ENCODE results near the gene MEX3D.
"Not testable (repeated sequence)": the region's sequence is repeated elsewhere in the genome, so short reads cannot be mapped to it uniquely, and the experiment has no call there.

MEX3D gene

DNA sequence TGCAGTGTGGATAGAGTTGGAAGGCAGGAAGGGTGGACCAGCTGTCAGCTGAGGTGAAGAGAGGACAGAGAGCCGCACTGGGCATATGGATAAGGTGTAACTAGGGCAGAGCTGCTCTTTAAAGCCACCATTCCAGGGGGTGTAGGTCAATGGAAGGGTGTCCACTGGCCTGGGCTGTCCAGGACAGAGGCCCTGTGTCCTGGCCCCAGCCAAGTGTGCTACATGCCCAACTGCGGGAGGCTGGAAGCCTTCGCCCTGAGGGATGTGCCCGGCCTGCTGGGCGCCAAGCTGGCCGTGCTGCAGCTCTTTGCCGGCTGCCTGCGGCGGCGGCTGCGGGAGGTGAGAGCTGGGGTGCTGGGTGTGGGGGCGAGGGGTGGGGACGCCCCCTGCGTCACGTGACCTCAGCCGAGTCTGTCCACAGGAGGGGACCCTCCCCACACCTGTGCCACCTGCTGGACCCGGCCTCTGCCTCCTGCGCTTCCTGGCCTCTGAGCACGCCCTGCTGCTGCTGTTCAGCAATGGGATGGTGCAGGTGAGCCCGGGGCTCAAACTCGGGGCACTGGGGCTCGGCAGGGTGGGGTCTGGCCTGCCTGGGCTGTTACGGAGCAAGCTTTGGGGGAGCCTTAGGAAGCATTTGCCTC, 34.5 kb downstream of the MEX3D start:
- DNase-seq = no peak

GRCh38 chr19:1532003-1532402, 36.1 kb downstream of the MEX3D start:
- no peak for DNase-seq

- DNase-seq = no peak
Measured at GRCh38 chr19:1531587-1531986, 36.5 kb downstream of the MEX3D start.

DNA sequence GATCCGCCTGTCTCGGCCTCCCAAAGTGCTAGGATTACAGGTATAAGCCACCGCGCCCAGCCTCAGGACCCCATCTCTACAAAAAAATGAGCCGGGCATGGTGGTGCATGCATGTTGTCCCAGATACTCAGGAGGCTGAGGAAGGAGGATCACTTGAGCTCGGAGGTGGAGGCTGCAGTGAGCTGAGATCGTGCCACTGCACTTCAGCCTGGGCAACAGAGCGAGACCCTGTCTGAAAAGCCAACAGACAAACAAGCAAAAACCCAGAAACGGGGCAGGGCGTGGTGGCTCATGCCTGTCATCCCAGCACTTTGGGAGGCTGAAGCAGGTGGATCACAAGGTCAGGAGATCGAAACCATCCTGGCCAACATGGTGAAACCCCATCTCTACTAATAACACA, 37.3 kb downstream of the MEX3D start:
- DNase-seq = not testable (repeated sequence)

GRCh38 chr19:1529430-1529816, 38.7 kb downstream of the MEX3D start:
- DNase-seq = no peak

DNA sequence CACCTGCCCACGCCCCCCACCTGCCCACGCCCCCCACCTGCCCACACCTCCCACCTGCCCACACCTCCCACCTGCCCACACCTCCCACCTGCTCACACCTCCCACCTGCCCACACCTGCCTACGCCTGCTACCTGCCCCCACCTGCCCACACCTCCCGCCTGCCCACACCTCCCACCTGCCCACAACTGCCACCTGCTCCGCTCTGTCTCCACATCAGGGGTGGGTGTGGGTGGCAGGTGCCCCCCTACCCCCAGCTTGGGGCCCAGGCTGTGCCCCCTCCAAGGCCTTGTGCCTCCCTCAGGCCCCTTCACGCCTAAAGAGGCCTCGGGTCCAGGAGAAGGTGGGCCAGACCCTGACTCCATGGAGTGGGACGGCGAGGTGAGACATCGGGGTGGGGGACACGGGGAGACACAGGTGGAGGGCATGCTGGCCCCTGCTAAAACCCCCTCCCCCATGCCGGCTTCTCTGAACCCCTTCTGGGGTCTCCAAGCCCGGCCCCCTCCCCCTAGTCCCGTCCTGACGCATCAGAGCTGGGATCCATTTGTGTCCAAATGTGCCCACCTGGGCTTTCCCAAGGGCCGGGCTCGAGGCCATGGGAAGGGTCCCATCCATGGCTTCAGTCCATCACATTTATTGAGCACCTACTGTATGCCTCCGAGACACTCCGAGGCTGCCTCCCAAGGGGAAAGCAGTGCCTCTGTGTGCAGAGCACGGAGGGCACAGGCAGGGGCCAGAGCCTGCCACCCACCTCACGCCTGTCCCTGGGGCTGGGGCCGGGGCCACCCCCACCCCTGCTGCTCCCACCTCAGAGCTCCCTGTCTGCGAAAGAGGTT, 39.3 kb downstream of the MEX3D start:
- DNase-seq = no peak

DNA sequence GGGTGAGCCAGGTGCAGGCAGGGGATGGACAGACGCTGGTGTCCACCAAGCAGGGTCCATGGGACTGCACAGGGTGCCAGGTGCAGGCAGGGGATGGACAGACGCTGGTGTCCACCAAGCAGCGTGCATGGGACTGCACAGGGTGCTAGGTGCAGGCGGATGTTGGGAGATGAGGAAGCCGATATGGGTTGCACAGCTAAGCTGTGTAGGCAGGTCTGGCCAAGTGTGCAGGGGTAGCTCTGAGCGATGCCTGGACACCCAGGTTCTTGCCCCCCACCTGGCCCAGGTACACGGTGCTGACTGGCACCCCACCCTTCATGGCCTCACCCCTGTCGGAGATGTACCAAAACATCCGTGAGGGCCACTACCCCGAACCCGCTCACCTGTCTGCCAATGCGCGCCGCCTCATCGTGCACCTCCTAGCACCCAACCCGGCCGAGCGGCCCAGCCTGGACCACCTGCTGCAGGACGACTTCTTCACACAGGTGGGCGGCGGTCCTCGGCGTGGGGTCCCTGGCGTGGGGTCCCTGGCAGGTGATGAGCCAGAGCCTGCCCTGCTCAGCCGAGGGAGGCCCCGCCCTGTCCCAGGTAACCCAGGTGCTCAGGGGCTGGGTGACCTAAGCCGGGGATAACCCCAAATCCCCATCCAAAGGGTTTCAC, 40.3 kb downstream of the MEX3D start:
- DNase-seq = no peak

DNA sequence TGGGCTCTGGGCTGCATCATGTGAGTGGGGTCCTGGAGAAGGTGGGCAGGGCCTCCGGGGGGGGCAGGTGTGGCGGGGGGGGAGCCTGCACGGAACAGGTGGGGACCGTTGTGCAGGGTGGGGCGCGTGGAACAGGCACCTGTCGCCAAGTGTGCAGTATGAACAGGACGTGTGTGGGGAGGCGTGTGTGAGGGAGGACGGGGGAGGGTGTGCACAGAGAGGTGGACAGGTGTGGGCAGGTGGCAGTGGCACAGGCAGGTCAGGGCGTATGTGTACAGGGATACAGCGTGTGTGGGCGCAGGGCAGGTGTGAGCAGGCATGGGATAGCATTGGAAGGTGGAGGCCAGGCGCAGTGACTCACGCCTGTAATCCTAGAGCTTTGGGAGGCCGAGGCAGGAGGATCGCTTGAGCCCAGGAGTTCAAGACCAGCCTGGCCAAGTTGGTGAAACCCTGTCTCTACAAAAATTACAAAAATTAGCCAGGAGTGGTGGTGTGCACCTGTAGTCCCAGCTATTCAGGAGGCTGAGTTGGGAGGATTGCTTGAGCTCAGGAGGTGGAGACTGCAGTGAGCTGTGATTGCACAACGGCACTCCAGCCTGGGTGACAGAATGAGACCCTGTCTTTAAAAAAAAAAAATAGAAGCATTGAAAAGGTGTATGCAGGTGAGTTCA, 41.0 kb downstream of the MEX3D start:
- no peak for DNase-seq

GRCh38 chr19:1526066-1526778, 41.9 kb downstream of the MEX3D start:
- no peak for DNase-seq

GRCh38 chr19:1525343-1525742, 42.8 kb downstream of the MEX3D start:
- DNase-seq = no peak

DNA sequence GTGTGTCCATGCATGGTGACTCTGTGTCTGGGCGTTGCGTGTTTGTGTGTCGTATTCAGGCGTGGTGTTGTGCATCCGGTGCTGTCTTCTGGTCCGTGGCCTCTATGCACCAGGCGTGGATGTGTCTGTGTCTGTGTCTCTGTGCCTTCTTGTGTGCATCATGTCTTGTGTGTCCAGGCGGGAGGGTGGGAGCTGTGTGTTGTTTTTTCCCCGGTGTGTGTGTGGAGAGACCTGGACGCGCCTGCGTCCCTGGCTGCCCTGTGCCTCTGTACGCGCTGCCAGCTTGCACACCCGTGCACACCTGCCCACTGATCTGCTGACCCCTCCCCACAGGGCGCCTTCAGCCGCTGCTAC, 43.2 kb downstream of the MEX3D start:
- DNase-seq = no peak

GRCh38 chr19:1524287-1524971, 43.7 kb downstream of the MEX3D start:
- DNase-seq = no peak

GRCh38 chr19:1523412-1524286, 44.5 kb downstream of the MEX3D start, which contains the start of gene PLK5:
Gene PLK5 (plus strand): TSS chr19:1524077. CDS start chr19:1526997, 2,920 bp downstream.
- no peak for DNase-seq

- no peak for DNase-seq
Measured at GRCh38 chr19:1522838-1523237, 45.3 kb downstream of the MEX3D start.

DNA sequence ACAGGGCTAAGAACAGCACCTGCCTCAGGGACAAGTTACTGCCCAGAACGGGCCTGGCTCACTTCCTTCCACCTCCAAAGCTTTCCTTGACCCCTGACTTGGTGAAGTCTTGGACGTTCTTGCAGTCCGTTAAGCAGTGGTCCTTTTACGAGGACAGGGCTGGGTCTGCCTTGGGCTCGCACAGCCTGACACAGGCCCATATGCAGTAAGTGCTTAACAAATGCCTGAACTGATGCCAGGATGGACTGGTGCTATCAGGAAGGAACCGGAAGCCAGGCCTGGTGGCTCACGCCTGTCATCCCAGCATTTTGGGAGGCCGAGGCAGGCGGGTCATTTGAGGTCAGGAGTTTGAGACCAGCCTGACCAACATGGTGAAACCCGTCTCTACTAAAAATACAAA, 46.1 kb downstream of the MEX3D start:
- DNase-seq = no peak

- no peak for DNase-seq
Measured at GRCh38 chr19:1521636-1522035, 46.5 kb downstream of the MEX3D start.

- no peak for DNase-seq
Measured at GRCh38 chr19:1520203-1520780, 47.8 kb downstream of the MEX3D start.

- DNase-seq = not testable (repeated sequence)
Measured at GRCh38 chr19:1519802-1520201, 48.3 kb downstream of the MEX3D start.

GRCh38 chr19:1518471-1518870, 49.7 kb downstream of the MEX3D start:
- DNase-seq = no peak

DNA sequence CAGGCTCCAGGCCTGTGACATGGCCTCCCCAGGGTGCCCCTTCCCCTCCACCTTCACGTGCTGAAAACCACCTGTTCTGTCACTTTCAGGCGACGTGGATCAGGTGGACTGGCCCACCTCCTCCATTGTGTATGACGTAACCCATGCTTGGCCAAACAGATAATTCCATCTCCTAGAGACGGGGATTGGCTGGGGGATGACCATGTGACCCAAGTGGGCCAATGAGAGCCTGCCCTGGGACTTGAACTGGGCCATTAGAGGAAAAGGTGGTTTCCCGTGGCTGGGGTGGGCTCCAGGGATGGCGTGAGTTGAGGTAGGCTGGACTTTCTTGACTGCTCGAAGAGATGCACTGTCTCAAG, 51.8 kb downstream of the MEX3D start:
- DNase-seq = no peak

Data from effector CD8-positive, alpha-beta T cell (primary cell).